Vagina (tissue), 2 donors: ENCODE data around the gene FOXO1.

ENCODE experiments used
- POLR2A ChIP-seq, 2 donors: fragments of 450-650 bp; IDR thresholded peaks; one replicate each; pipeline ENCODE4 v1.6.1; 2017; ENCODE audit warnings: antibody characterized with exemption in 2 of 2, mild to moderate bottlenecking in 2 of 2, moderate library complexity in 2 of 2
- TF ChIP-seq, protein P1 (sequence below), 3 experiments: fragments of 450-650 bp in 2 of 3; fragments of 200-600 bp in 1 of 3; sonication (generic) in 1 of 3; IDR thresholded peaks; one replicate each; pipeline ENCODE4 v1.5.1; 2017 to 2019; ENCODE audit warnings: antibody characterized with exemption in 3 of 3, mild to moderate bottlenecking in 2 of 3, moderate library complexity in 2 of 3

DNA sequence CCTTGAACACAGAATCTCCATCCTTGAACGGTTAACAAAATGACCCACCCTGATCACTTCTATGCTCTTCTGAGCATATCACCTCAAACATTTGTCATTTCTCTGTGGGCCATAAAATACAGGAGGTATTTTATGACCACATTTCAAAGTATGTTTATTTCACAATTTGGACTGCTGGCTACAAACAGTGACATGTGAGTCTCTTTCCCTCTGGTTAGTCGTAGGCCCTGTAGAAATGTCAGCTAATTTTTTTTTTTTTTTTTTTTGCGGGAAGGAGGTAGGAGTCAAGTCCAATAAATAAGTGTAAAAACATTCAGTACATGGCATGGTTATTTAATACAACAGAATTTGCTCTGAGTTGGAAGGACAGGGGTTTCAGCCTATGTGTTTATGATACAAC, 70.7 kb downstream of the FOXO1 start:
- TF ChIP-seq, protein P1, sequence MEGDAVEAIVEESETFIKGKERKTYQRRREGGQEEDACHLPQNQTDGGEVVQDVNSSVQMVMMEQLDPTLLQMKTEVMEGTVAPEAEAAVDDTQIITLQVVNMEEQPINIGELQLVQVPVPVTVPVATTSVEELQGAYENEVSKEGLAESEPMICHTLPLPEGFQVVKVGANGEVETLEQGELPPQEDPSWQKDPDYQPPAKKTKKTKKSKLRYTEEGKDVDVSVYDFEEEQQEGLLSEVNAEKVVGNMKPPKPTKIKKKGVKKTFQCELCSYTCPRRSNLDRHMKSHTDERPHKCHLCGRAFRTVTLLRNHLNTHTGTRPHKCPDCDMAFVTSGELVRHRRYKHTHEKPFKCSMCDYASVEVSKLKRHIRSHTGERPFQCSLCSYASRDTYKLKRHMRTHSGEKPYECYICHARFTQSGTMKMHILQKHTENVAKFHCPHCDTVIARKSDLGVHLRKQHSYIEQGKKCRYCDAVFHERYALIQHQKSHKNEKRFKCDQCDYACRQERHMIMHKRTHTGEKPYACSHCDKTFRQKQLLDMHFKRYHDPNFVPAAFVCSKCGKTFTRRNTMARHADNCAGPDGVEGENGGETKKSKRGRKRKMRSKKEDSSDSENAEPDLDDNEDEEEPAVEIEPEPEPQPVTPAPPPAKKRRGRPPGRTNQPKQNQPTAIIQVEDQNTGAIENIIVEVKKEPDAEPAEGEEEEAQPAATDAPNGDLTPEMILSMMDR (IDR thresholded peaks at IDR 0.05) = no peak
- TF ChIP-seq POLR2A (IDR thresholded peaks at IDR 0.05) = no peak
